ENCODE data around the gene P2RY12.

Gene P2RY12

GRCh38 chr3:151400341-151400740, 15.8 kb upstream of the P2RY12 start:
- Histone ChIP-seq H3K27me3 (ENCODE audit: insufficient read depth, low read length, poor library complexity) (no peaks in the 10 kb centered on the region), H4K5ac (ENCODE audit: low read length) (no peak overlapping the region), H3K27ac (ENCODE audit: low read depth, low read length) (no peak overlapping the region), H3K4ac (ENCODE audit: low read depth, low read length) (no peak overlapping the region), H2BK5ac (ENCODE audit: low read length) (no peak overlapping the region), H2AK5ac (ENCODE audit: low read length) (no peak overlapping the region), H2BK15ac (replicated peaks; ENCODE audit: low read depth) (no peak overlapping the region), H3K4me2 (ENCODE audit: low read length) (no peak overlapping the region), H3K18ac (ENCODE audit: low read length) (no peak overlapping the region), H3K4me1 (ENCODE audit: control insufficient read depth, low read depth, low read length) (no peaks in the 10 kb centered on the region), H3K36me3 (ENCODE audit: control insufficient read depth, insufficient read depth, low read length) (no peaks in the 10 kb centered on the region), H4K8ac (ENCODE audit: low read depth, low read length) (no peak overlapping the region), H3K9ac (ENCODE audit: low read length) (no peak overlapping the region), H2BK120ac (ENCODE audit: low read depth, low read length) (no peak overlapping the region), H3K79me1 (ENCODE audit: low read length) (no peaks in the 10 kb centered on the region), H3K4me3 (ENCODE audit: low read length) (no peak overlapping the region), H3K56ac (ENCODE audit: low read length) (no peak overlapping the region), H3K23ac (ENCODE audit: low read length) (no peak overlapping the region), H3K79me2 (ENCODE audit: control insufficient read depth, insufficient read depth, low read length) (no peaks in the 10 kb centered on the region)
- WGBS (ENCODE audit: extremely low coverage, insufficient coverage, low lambda C conversion rate) = no CpG with 5 or more reads among the region's 4 CpGs
- no peak for DNase-seq

- Histone ChIP-seq H3K18ac (ENCODE audit: low read length) (no peak overlapping the region), H3K4me3 (ENCODE audit: low read length) (no peak overlapping the region), H3K4me1 (ENCODE audit: control insufficient read depth, low read depth, low read length) (no peaks in the 10 kb centered on the region), H3K23ac (ENCODE audit: low read length) (no peak overlapping the region), H3K56ac (ENCODE audit: low read length) (no peak overlapping the region), H2AK5ac (ENCODE audit: low read length) (no peak overlapping the region), H3K79me2 (ENCODE audit: control insufficient read depth, insufficient read depth, low read length) (no peaks in the 10 kb centered on the region), H4K8ac (ENCODE audit: low read depth, low read length) (no peak overlapping the region), H2BK15ac (replicated peaks; ENCODE audit: low read depth) (no peak overlapping the region), H3K36me3 (ENCODE audit: control insufficient read depth, insufficient read depth, low read length) (no peaks in the 10 kb centered on the region), H3K9ac (ENCODE audit: low read length) (no peak overlapping the region), H3K79me1 (ENCODE audit: low read length) (no peaks in the 10 kb centered on the region), H2BK120ac (ENCODE audit: low read depth, low read length) (no peak overlapping the region), H3K4me2 (ENCODE audit: low read length) (no peak overlapping the region), H3K27me3 (ENCODE audit: insufficient read depth, low read length, poor library complexity) (no peaks in the 10 kb centered on the region), H3K27ac (ENCODE audit: low read depth, low read length) (no peak overlapping the region), H3K4ac (ENCODE audit: low read depth, low read length) (no peak overlapping the region), H4K5ac (ENCODE audit: low read length) (no peak overlapping the region), H2BK5ac (ENCODE audit: low read length) (no peak overlapping the region)
- no peak for DNase-seq
- no CpG with 5 or more reads among the region's 5 CpGs for WGBS (ENCODE audit: extremely low coverage, insufficient coverage, low lambda C conversion rate)
These were observed 14.3 kb upstream of the P2RY12 start for GRCh38 chr3:151398895-151399294.

GRCh38 chr3:151395806-151396205, 11.3 kb upstream of the P2RY12 start:
- DNase-seq = no peak
- no peak overlapping the region for H3K4me3 ChIP-seq (ENCODE audit: low read length)

GRCh38 chr3:151394611-151395010, 10.1 kb upstream of the P2RY12 start:
- Histone ChIP-seq H2BK120ac (ENCODE audit: low read depth, low read length) (no peak overlapping the region), H3K36me3 (ENCODE audit: control insufficient read depth, insufficient read depth, low read length) (no peaks in the 10 kb centered on the region), H3K23ac (ENCODE audit: low read length) (no peak overlapping the region), H3K4ac (ENCODE audit: low read depth, low read length) (peak overlapping the region; percentile 81), H3K27me3 (ENCODE audit: insufficient read depth, low read length, poor library complexity) (no peaks in the 10 kb centered on the region), H3K56ac (ENCODE audit: low read length) (no peak overlapping the region), H2AK5ac (ENCODE audit: low read length) (no peak overlapping the region), H3K4me2 (ENCODE audit: low read length) (no peak overlapping the region), H2BK5ac (ENCODE audit: low read length) (no peak overlapping the region), H3K4me1 (ENCODE audit: control insufficient read depth, low read depth, low read length) (no peaks in the 10 kb centered on the region), H3K27ac (ENCODE audit: low read depth, low read length) (peak overlapping the region; percentile 48), H3K79me2 (ENCODE audit: control insufficient read depth, insufficient read depth, low read length) (no peaks in the 10 kb centered on the region), H3K18ac (ENCODE audit: low read length) (peak overlapping the region; percentile 96), H3K9ac (ENCODE audit: low read length) (no peak overlapping the region), H3K4me3 (ENCODE audit: low read length) (no peak overlapping the region), H4K5ac (ENCODE audit: low read length) (no peak overlapping the region), H2BK15ac (replicated peaks; ENCODE audit: low read depth) (no peak overlapping the region), H3K79me1 (ENCODE audit: low read length) (no peaks in the 10 kb centered on the region), H4K8ac (ENCODE audit: low read depth, low read length) (no peak overlapping the region)
- no CpG with 5 or more reads among the region's 8 CpGs for WGBS (ENCODE audit: extremely low coverage, insufficient coverage, low lambda C conversion rate)
- DNase-seq = peak; percentile 15

More at GRCh38 chr3:151395806-151396205, 11.3 kb upstream of the P2RY12 start:
- Histone ChIP-seq H2BK120ac (ENCODE audit: low read depth, low read length) (no peak overlapping the region), H3K23ac (ENCODE audit: low read length) (no peak overlapping the region), H2BK15ac (replicated peaks; ENCODE audit: low read depth) (no peak overlapping the region), H2BK5ac (ENCODE audit: low read length) (no peak overlapping the region), H3K27ac (ENCODE audit: low read depth, low read length) (no peak overlapping the region), H3K36me3 (ENCODE audit: control insufficient read depth, insufficient read depth, low read length) (no peaks in the 10 kb centered on the region), H3K18ac (ENCODE audit: low read length) (no peak overlapping the region), H3K4me2 (ENCODE audit: low read length) (no peak overlapping the region), H3K56ac (ENCODE audit: low read length) (no peak overlapping the region), H3K4ac (ENCODE audit: low read depth, low read length) (no peak overlapping the region), H2AK5ac (ENCODE audit: low read length) (no peak overlapping the region), H3K27me3 (ENCODE audit: insufficient read depth, low read length, poor library complexity) (no peaks in the 10 kb centered on the region), H3K9ac (ENCODE audit: low read length) (no peak overlapping the region), H4K5ac (ENCODE audit: low read length) (no peak overlapping the region), H4K8ac (ENCODE audit: low read depth, low read length) (no peak overlapping the region), H3K79me2 (ENCODE audit: control insufficient read depth, insufficient read depth, low read length) (no peaks in the 10 kb centered on the region), H3K4me1 (ENCODE audit: control insufficient read depth, low read depth, low read length) (no peaks in the 10 kb centered on the region), H3K79me1 (ENCODE audit: low read length) (no peaks in the 10 kb centered on the region)
- no CpG with 5 or more reads among the region's 3 CpGs for WGBS (ENCODE audit: extremely low coverage, insufficient coverage, low lambda C conversion rate)

GRCh38 chr3:151393941-151394340, 9.4 kb upstream of the P2RY12 start:
- Histone ChIP-seq H3K4me3 (ENCODE audit: low read length) (no peak overlapping the region), H2AK5ac (ENCODE audit: low read length) (no peak overlapping the region), H3K27ac (ENCODE audit: low read depth, low read length) (no peak overlapping the region), H3K4me2 (ENCODE audit: low read length) (no peak overlapping the region), H3K79me2 (ENCODE audit: control insufficient read depth, insufficient read depth, low read length) (no peaks in the 10 kb centered on the region), H3K79me1 (ENCODE audit: low read length) (no peaks in the 10 kb centered on the region), H3K18ac (ENCODE audit: low read length) (no peak overlapping the region), H3K4me1 (ENCODE audit: control insufficient read depth, low read depth, low read length) (no peaks in the 10 kb centered on the region), H2BK120ac (ENCODE audit: low read depth, low read length) (no peak overlapping the region), H3K23ac (ENCODE audit: low read length) (no peak overlapping the region), H3K36me3 (ENCODE audit: control insufficient read depth, insufficient read depth, low read length) (no peaks in the 10 kb centered on the region), H3K9ac (ENCODE audit: low read length) (no peak overlapping the region), H3K56ac (ENCODE audit: low read length) (no peak overlapping the region), H4K5ac (ENCODE audit: low read length) (no peak overlapping the region), H4K8ac (ENCODE audit: low read depth, low read length) (no peak overlapping the region), H3K27me3 (ENCODE audit: insufficient read depth, low read length, poor library complexity) (no peaks in the 10 kb centered on the region), H2BK5ac (ENCODE audit: low read length) (no peak overlapping the region), H2BK15ac (replicated peaks; ENCODE audit: low read depth) (no peak overlapping the region), H3K4ac (ENCODE audit: low read depth, low read length) (no peak overlapping the region)
- WGBS (ENCODE audit: extremely low coverage, insufficient coverage, low lambda C conversion rate) = no CpG with 5 or more reads among the region's 4 CpGs
- DNase-seq = no peak

- H3K4me2 ChIP-seq (ENCODE audit: low read length) = no peak overlapping the region
- H3K9ac ChIP-seq (ENCODE audit: low read length) = no peak overlapping the region
- H3K79me1 ChIP-seq (ENCODE audit: low read length) = no peaks in the 10 kb centered on the region
- DNase-seq = peak; percentile 79
- H2AK5ac ChIP-seq (ENCODE audit: low read length) = no peak overlapping the region
- H3K4me3 ChIP-seq (ENCODE audit: low read length) = no peak overlapping the region
- no peak overlapping the region for H4K5ac ChIP-seq (ENCODE audit: low read length)
- H3K18ac ChIP-seq (ENCODE audit: low read length) = peak overlapping the region; percentile 80
- no peaks in the 10 kb centered on the region for H3K4me1 ChIP-seq (ENCODE audit: control insufficient read depth, low read depth, low read length)
- H3K79me2 ChIP-seq (ENCODE audit: control insufficient read depth, insufficient read depth, low read length) = no peaks in the 10 kb centered on the region
- no peak overlapping the region for H3K23ac ChIP-seq (ENCODE audit: low read length)
- no peak overlapping the region for H2BK120ac ChIP-seq (ENCODE audit: low read depth, low read length)
- H2BK15ac ChIP-seq (replicated peaks; ENCODE audit: low read depth) = no peak overlapping the region
- H3K4ac ChIP-seq (ENCODE audit: low read depth, low read length) = no peak overlapping the region
- no peak overlapping the region for H3K56ac ChIP-seq (ENCODE audit: low read length)
- no peak overlapping the region for H4K8ac ChIP-seq (ENCODE audit: low read depth, low read length)
- H2BK5ac ChIP-seq (ENCODE audit: low read length) = no peak overlapping the region
- H3K27ac ChIP-seq (ENCODE audit: low read depth, low read length) = no peak overlapping the region
- WGBS (ENCODE audit: extremely low coverage, insufficient coverage, low lambda C conversion rate) = no CpG with 5 or more reads among the region's 3 CpGs
- no peaks in the 10 kb centered on the region for H3K36me3 ChIP-seq (ENCODE audit: control insufficient read depth, insufficient read depth, low read length)
- no peaks in the 10 kb centered on the region for H3K27me3 ChIP-seq (ENCODE audit: insufficient read depth, low read length, poor library complexity)
These were observed 8.7 kb upstream of the P2RY12 start for GRCh38 chr3:151393146-151393830.

Data from mesendoderm (in vitro differentiated cells).